GM21367 (cell line): Measurements from ENCODE around the gene RAPGEF1.
"Not testable (repeated sequence)": the region's sequence is repeated elsewhere in the genome, so short reads cannot be mapped to it uniquely, and the experiment has no call there.

Source experiments
- ATAC-seq: cut with Tn5 transposase; IDR thresholded peaks from one replicate; pipeline ENCODE4 v1.9.1; 2021; ENCODE audit not compliant: unreplicated experiment

The RAPGEF1 gene

GRCh38 chr9:131739959-131740648 lies at the start of gene RAPGEF1:
Gene RAPGEF1 (minus strand): TSS chr9:131740076. CDS start chr9:131739830, 246 bp downstream.
- ATAC-seq = peak; percentile 42

- ATAC-seq = no peak
These were observed 49.0 kb upstream of the RAPGEF1 start for GRCh38 chr9:131788851-131789250.

GRCh38 chr9:131787838-131788237 lies 48.0 kb upstream of the RAPGEF1 start:
- no peak for ATAC-seq

GRCh38 chr9:131784748-131785501 lies 45.0 kb upstream of the RAPGEF1 start:
- ATAC-seq = no peak

GRCh38 chr9:131781069-131781468 lies 41.2 kb upstream of the RAPGEF1 start:
- no peak for ATAC-seq

- no peak for ATAC-seq
These were observed 36.6 kb upstream of the RAPGEF1 start for GRCh38 chr9:131776473-131776872.

- no peak for ATAC-seq
These were observed 36.2 kb upstream of the RAPGEF1 start for GRCh38 chr9:131776036-131776435.

GRCh38 chr9:131774636-131775035 lies 34.8 kb upstream of the RAPGEF1 start:
- no peak for ATAC-seq

- no peak for ATAC-seq
These were observed 34.1 kb upstream of the RAPGEF1 start for GRCh38 chr9:131773911-131774379.

- ATAC-seq = no peak
These were observed 33.1 kb upstream of the RAPGEF1 start for GRCh38 chr9:131772940-131773339.

- no peak for ATAC-seq
These were observed 31.8 kb upstream of the RAPGEF1 start for GRCh38 chr9:131771646-131772045.

GRCh38 chr9:131769361-131769760 lies 29.5 kb upstream of the RAPGEF1 start:
- ATAC-seq = no peak

- no peak for ATAC-seq
These were observed 24.7 kb upstream of the RAPGEF1 start for GRCh38 chr9:131764568-131764967.

GRCh38 chr9:131762356-131762932 lies 22.6 kb upstream of the RAPGEF1 start:
- ATAC-seq = no peak

GRCh38 chr9:131759017-131759647 lies 19.3 kb upstream of the RAPGEF1 start:
- no peak for ATAC-seq

GRCh38 chr9:131757549-131757948 lies 17.7 kb upstream of the RAPGEF1 start:
- ATAC-seq = no peak

- ATAC-seq = peak; percentile 71
These were observed 15.8 kb upstream of the RAPGEF1 start for GRCh38 chr9:131755541-131756198.

- ATAC-seq = no peak
These were observed 15.0 kb upstream of the RAPGEF1 start for GRCh38 chr9:131754846-131755245.

- not testable (repeated sequence) for ATAC-seq
These were observed 13.9 kb upstream of the RAPGEF1 start for GRCh38 chr9:131753751-131754150.

- ATAC-seq = no peak
These were observed 12.5 kb upstream of the RAPGEF1 start for GRCh38 chr9:131752231-131752884.
